Hematopoietic multipotent progenitor cell treated with erythropoietin and hydrocortisone succinate and interleukin-3 and kit ligand, for 4 days (in vitro differentiated cells): ENCODE results near the gene CFC1.
"Not testable (repeated sequence)": the region's sequence is repeated elsewhere in the genome, so short reads cannot be mapped to it uniquely, and the experiment has no call there.

Experiments
- DNase-seq: peaks from one replicate; pipeline ENCODE4 v3.0.0-alpha.2; 2015

CFC1 gene

DNA sequence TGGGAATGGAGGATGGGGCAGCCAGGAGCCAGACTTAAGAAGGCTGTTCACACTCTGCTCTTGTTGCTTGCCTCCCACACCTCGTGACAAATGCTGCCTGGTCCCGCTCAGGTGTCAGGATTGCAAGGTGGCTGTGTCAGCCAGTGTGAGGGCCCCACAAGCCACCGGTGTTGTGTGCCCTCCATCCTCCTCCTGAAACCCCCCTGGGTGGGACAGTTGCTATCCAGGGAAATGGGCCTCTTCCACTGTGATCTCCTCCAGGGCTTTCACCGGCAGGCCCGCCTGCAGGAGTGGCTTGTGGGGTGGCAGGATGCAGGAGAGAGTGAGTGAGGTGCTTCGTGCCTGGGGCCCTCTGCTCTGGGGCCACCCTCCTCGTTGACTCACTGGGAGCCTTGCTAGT is 16.4 kb downstream of the CFC1 start:
- DNase-seq = not testable (repeated sequence)

DNA sequence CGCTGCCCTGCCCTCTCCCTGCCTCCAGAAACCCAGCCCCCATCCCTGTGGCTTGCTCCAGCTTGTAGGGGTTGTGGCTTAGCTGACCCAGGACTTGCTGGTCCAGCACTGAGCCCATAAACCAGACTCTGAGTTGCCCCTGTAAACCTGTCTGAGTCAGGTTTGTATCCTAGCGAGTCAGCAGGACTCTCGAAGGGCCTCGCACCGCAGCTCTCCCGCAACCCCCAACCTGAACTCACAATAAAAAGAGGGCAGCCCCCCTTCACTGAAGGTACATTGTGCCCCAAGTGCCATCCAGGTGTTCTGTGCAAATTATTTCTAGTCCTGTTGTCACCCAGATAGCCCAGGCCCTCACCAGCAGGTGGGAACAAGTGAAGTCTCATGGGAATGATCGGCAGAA is 17.9 kb downstream of the CFC1 start:
- not testable (repeated sequence) for DNase-seq

DNA sequence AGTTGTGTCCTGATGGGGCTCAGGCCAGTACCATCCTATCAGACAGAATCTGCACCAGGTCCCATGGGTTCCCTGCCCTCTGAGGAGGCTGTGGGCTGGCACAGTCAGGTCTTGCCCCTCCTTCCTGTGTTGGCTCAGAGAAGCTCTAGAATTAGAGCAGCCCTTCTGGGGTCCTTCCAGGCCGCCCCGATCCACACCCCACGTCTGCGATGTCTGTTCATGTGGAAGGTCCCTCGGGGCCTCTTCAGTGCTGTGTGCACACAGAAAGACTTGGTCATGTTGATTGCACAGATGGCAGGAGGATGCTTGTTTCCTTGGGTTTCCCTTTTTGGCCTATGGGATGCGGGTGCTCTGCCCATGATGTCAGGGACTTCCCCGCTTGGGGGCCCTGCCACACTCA is 20.3 kb downstream of the CFC1 start:
- not testable (repeated sequence) for DNase-seq

DNA sequence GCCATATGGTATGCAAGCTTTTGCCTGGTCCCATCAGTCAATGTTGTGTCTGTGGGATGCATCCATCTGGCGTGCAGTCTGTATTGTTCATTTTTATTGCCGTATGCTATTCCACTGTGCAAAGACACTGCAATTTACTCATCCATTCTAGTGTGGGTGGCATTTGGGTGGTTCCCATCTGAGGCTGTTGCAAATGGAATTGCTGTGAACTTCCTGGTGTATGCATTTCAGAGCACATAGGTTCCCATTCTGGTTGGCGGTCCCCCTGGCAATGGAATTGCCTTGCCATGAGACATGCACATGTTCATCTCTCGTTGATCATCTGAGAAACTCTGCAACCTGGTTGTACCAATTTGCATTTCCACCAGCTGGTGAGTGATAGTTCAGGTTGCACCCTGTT is 21.8 kb downstream of the CFC1 start:
- not testable (repeated sequence) for DNase-seq

GRCh38 chr2:130576209-130576784 is 23.1 kb downstream of the CFC1 start:
- DNase-seq = not testable (repeated sequence)

DNA sequence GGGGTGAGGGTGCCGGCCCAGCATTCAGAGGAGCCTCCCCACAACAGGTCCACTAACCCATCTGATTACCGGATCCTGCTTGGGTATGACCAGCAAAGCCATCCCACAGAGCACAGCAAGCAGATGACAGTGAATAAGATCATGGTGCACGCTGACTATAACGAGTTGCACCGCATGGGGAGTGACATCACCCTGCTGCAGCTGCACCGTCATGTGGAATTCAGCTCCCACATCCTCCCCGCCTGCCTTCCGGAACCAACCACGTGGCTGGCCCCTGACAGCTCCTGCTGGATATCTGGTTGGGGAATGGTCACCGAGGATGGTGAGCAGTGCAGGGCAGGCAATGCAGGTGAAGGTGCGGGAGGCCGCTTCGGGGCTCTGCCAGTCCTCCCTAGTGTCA is 25.1 kb downstream of the CFC1 start:
- DNase-seq = not testable (repeated sequence)

DNA sequence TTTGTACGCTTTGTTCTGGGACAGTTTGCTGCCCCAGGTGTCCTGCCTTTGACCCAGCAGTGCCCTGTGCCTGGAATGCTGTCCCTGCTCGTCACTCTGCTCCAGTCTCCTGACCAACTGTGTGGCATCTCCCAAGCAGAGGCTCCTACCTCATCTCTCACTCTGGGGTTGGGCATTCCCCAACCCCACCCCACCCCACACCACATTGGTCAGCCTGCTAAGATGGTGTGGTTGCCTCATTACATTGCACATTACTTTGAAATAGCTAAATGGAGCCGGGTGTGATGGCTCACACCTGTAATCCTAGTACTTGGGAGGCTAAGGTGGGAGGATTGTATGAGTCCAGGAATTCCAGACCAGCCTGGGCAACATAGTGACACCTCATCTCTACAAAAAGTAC is 27.4 kb downstream of the CFC1 start:
- not testable (repeated sequence) for DNase-seq

- not testable (repeated sequence) for DNase-seq
Measured at GRCh38 chr2:130566165-130566564, 33.2 kb downstream of the CFC1 start.

GRCh38 chr2:130556441-130556840 is 42.9 kb downstream of the CFC1 start:
- DNase-seq = not testable (repeated sequence)

DNA sequence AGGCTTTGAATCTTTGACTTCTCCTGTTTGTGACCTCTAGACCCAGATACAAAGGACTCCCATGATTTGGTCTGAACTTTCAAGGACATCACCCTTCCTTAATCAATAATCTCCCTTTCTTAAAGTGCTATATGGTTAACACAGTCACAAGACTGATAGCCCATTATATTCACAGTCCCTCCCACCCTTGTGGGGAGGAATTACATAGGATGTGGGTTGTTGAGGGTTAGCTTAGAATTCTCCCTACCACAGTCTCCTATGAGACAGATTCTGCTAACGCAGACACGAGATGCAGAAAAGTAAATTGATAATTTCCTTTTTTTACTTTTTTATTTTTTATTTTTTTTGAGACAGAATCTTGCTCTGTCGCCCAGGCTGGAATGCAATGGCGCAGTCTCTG is 45.2 kb downstream of the CFC1 start:
- DNase-seq = not testable (repeated sequence)

- DNase-seq = not testable (repeated sequence)
Measured at GRCh38 chr2:130549475-130549874, 49.9 kb downstream of the CFC1 start.

DNA sequence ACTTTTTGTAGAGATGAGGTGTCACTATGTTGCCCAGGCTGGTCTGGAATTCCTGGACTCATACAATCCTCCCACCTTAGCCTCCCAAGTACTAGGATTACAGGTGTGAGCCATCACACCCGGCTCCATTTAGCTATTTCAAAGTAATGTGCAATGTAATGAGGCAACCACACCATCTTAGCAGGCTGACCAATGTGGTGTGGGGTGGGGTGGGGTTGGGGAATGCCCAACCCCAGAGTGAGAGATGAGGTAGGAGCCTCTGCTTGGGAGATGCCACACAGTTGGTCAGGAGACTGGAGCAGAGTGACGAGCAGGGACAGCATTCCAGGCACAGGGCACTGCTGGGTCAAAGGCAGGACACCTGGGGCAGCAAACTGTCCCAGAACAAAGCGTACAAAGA is 51.0 kb downstream of the CFC1 start:
- DNase-seq = not testable (repeated sequence)

GRCh38 chr2:130544978-130545377 is 54.4 kb downstream of the CFC1 start:
- DNase-seq = not testable (repeated sequence)

DNA sequence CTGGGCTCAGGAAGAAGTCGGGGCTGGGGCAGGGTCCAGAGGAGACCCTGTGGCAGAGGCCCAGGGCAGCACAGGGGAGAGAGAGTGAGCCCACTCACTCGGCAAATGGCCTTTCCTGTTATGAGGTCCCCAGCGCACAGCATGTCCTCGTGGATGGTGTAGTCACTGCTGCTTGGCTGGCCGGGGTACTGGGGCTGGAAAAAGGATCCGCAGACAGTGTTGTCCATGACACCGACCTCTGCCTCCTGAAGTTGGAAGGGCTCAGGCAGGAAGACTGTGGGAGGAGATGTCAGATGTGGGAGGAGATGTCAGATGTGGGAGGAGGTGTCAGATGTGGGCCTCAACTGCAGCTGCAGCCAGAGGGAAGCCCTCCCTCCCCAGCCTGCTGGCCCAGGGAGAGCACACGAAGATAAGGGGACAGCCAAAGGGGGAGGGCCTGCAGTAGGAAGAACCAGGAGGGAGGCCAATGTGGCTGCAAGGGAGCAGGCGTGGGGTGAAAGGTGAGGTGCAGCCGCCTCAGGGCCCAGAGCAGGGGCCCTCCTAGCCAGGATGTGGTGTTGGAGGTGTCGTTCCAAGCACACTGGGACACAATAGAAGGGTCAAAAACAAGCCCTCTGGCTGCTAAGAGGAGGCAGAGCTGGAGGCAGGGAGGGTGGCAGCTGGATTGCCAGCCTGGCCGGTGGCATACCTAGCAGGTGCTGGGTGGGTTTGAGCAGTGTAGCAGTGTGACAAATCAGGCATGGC is 55.4 kb downstream of the CFC1 start:
- DNase-seq = not testable (repeated sequence)

DNA sequence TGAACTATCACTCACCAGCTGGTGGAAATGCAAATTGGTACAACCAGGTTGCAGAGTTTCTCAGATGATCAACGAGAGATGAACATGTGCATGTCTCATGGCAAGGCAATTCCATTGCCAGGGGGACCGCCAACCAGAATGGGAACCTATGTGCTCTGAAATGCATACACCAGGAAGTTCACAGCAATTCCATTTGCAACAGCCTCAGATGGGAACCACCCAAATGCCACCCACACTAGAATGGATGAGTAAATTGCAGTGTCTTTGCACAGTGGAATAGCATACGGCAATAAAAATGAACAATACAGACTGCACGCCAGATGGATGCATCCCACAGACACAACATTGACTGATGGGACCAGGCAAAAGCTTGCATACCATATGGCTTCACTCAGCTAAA is 56.6 kb downstream of the CFC1 start:
- DNase-seq = not testable (repeated sequence)
